ENCODE results near the gene CSGALNACT2. TPM values are rescaled to one million over a fixed set of nuclear protein-coding genes. Genes with fewer than 3 reads are reported as not detected.

CSGALNACT2 gene
- total and polyA plus RNA-seq, 2 donors (not counting 1 experiment from before 2014, with no cell fraction given) = 10.9 to 24.0 TPM

- no peak overlapping the region for H3K9ac ChIP-seq (ENCODE audit: low read length)
- POLR2A ChIA-PET = no interaction called here
- H3K4me2 ChIP-seq (replicated peaks; ENCODE audit: low read depth, low read length, poor library complexity, severe bottlenecking) = no peak overlapping the region
Observed at GRCh38 chr10:43093423-43094076, 44.7 kb upstream of the CSGALNACT2 start.

More at GRCh38 chr10:43093423-43094076, 44.7 kb upstream of the CSGALNACT2 start:
- Histone ChIP-seq H3K27ac (ENCODE audit: low read length in 2 of 2) (no peak overlapping the region), H3K27me3 (replicated peaks in 1 of 4; ENCODE audit: control extremely low read depth in 1 of 4, control insufficient read depth in 3 of 4, insufficient read depth in 4 of 4, low read length in 3 of 4) (peaks cover 0 to 2% (median 0%) of the 10 kb centered on the region in 4 experiments), H3K9me3 (ENCODE audit: control extremely low read depth in 1 of 3, control insufficient read depth in 2 of 3, insufficient read depth in 1 of 3, low read length in 2 of 3) (no peaks in the 10 kb centered on the region), H3K4me3 (ENCODE audit: control extremely low read depth in 1 of 5, extremely low read depth in 1 of 5, insufficient read depth in 1 of 5, low read depth in 2 of 5, low read length in 4 of 5) (no peak overlapping the region), H2AFZ (ENCODE audit: insufficient read depth, low read depth, low read length, poor library complexity, severe bottlenecking) (no peak overlapping the region), H3K4me1 (ENCODE audit: control insufficient read depth in 2 of 2, insufficient read depth in 2 of 2, low read length in 2 of 2) (no peaks in the 10 kb centered on the region), H3K36me3 (replicated peaks in 1 of 2; ENCODE audit: control extremely low read depth in 1 of 2, control insufficient read depth in 1 of 2, extremely low read depth in 1 of 2, insufficient read depth in 2 of 2, low read length in 1 of 2) (no peaks in the 10 kb centered on the region), H3K79me2 (ENCODE audit: control insufficient read depth, insufficient read depth, low read length) (no peaks in the 10 kb centered on the region), H4K20me1 (ENCODE audit: control insufficient read depth, insufficient read depth, low read length, poor library complexity, severe bottlenecking) (no peaks in the 10 kb centered on the region)
- WGBS (ENCODE audit: insufficient coverage) = 59% methylated on average over 12 of the region's 12 CpGs
- ATAC-seq (ENCODE audit: low read depth) (no peak), DNase-seq (no peak)
- intact Hi-C loops (cut with micrococcal nuclease) = no loop called here
- Mint-ChIP-seq H3K9me3 (ENCODE audit: insufficient read depth) (no peaks in the 10 kb centered on the region), H3K27me3 (peaks cover 10% of the 10 kb centered on the region), H3K4me3 (no peak overlapping the region), H3K27ac (no peak overlapping the region), H3K4me1 (no peaks in the 10 kb centered on the region)
- TF ChIP-seq CTCF (IDR thresholded peaks at IDR 0.05) (no peak), EZH2 (IDR thresholded peaks at IDR 0.05; ENCODE audit: borderline replicate concordance, insufficient read depth, low read depth, low read length, poor library complexity, severe bottlenecking) (no peak)
- CTCF ChIA-PET = no interaction called here

Measured in B cell (primary cell).